ENCODE data around the gene STARD7.
"Not testable (repeated sequence)": the region's sequence is repeated elsewhere in the genome, so short reads cannot be mapped to it uniquely, and the experiment has no call there.

The STARD7 gene

GRCh38 chr2:96225016-96225533 is 16.4 kb upstream of the STARD7 start:
- Histone ChIP-seq H3K27me3 (no peaks in the 10 kb centered on the region), H3K27ac (peak overlapping the region; percentile 56 to 93 (median 83)), H3K9ac (peak overlapping the region; percentile 27 to 75 (median 60); a peak in 15 of 22 replicates), H3K4me1 (peaks cover 19 to 41% (median 22%) of the 10 kb centered on the region in 10 experiments), H3K9me3 (replicated peaks in 1 of 11) (no peaks in the 10 kb centered on the region), H4K20me1 (no peaks in the 10 kb centered on the region), H3K4me3 (peak overlapping the region in 1 of 10 experiments; percentile 2; a peak in 1 of 20 replicates), H3K36me3 (peaks cover 0 to 14% (median 0%) of the 10 kb centered on the region in 11 experiments; a peak in 2 of 22 replicates), H3K4me2 (peak overlapping the region; percentile 51 to 79 (median 69))
- TF ChIP-seq Cebpa-rat (IDR thresholded peaks at IDR 0.05) = no peak

- H3K9me3 ChIP-seq (replicated peaks in 1 of 11); H3K9ac ChIP-seq; H3K36me3 ChIP-seq; H4K20me1 ChIP-seq; H3K27me3 ChIP-seq; H3K27ac ChIP-seq; H3K4me3 ChIP-seq: not testable (repeated sequence)
- peak overlapping the region in 2 of 11 experiments; percentile 30 to 47; a peak in 3 of 22 replicates for H3K4me2 ChIP-seq
- H3K4me1 ChIP-seq = peaks cover 19 to 36% (median 20%) of the 10 kb centered on the region in 10 experiments
Observed at GRCh38 chr2:96221106-96221505, 12.5 kb upstream of the STARD7 start.

- not testable (repeated sequence) for H3K9ac ChIP-seq; H3K36me3 ChIP-seq; H3K9me3 ChIP-seq (replicated peaks in 1 of 11); H3K4me2 ChIP-seq; H3K27me3 ChIP-seq; H4K20me1 ChIP-seq; H3K27ac ChIP-seq; H3K4me3 ChIP-seq
- H3K4me1 ChIP-seq = peaks cover 7 to 34% (median 9%) of the 10 kb centered on the region in 10 experiments
Observed at GRCh38 chr2:96219959-96220358, 11.3 kb upstream of the STARD7 start.

GRCh38 chr2:96218508-96219131 is 10.0 kb upstream of the STARD7 start:
- no peak for TF ChIP-seq Cebpa-rat (IDR thresholded peaks at IDR 0.05)
- no peak overlapping the region for H3K4me2 ChIP-seq
- H3K9me3 ChIP-seq (replicated peaks in 1 of 11) = no peaks in the 10 kb centered on the region
- H4K20me1 ChIP-seq = no peaks in the 10 kb centered on the region
- no peaks in the 10 kb centered on the region for H3K27me3 ChIP-seq
- H3K9ac ChIP-seq = no peak overlapping the region
- H3K4me1 ChIP-seq = peaks cover 0 to 33% (median 0%) of the 10 kb centered on the region in 10 experiments; a peak in 5 of 20 replicates
- peaks cover 0 to 9% (median 0%) of the 10 kb centered on the region in 11 experiments; a peak in 2 of 22 replicates for H3K36me3 ChIP-seq
- H3K4me3 ChIP-seq = no peak overlapping the region
- H3K27ac ChIP-seq = no peak overlapping the region

GRCh38 chr2:96214554-96214953 is 5.9 kb upstream of the STARD7 start:
- H3K27ac ChIP-seq = no peak overlapping the region
- no peaks in the 10 kb centered on the region for H4K20me1 ChIP-seq
- peaks cover 0 to 18% (median 0%) of the 10 kb centered on the region in 11 experiments; a peak in 5 of 22 replicates for H3K36me3 ChIP-seq
- H3K4me3 ChIP-seq = no peak overlapping the region
- peaks cover 12 to 36% (median 19%) of the 10 kb centered on the region in 10 experiments for H3K4me1 ChIP-seq
- no peaks in the 10 kb centered on the region for H3K9me3 ChIP-seq (replicated peaks in 1 of 11)
- H3K4me2 ChIP-seq = peak overlapping the region in 2 of 11 experiments; percentile 3 to 24; a peak in 1 of 22 replicates
- TF ChIP-seq Cebpa-rat (IDR thresholded peaks at IDR 0.05) = no peak
- no peaks in the 10 kb centered on the region for H3K27me3 ChIP-seq
- no peak overlapping the region; a peak in 1 of 22 replicates for H3K9ac ChIP-seq

- Histone ChIP-seq H3K4me2 (no peak overlapping the region), H4K20me1 (no peaks in the 10 kb centered on the region; a peak in 1 of 22 replicates), H3K36me3 (peaks cover 0 to 18% (median 0%) of the 10 kb centered on the region in 11 experiments; a peak in 5 of 22 replicates), H3K4me3 (no peak overlapping the region), H3K27me3 (no peaks in the 10 kb centered on the region), H3K4me1 (peaks cover 17 to 39% (median 23%) of the 10 kb centered on the region in 10 experiments), H3K27ac (no peak overlapping the region), H3K9ac (no peak overlapping the region), H3K9me3 (replicated peaks in 1 of 11) (no peaks in the 10 kb centered on the region)
- no peak for TF ChIP-seq Cebpa-rat (IDR thresholded peaks at IDR 0.05)
Observed at GRCh38 chr2:96213379-96213778, 4.8 kb upstream of the STARD7 start.

- peaks cover 0 to 18% (median 0%) of the 10 kb centered on the region in 11 experiments; a peak in 5 of 22 replicates for H3K36me3 ChIP-seq
- no peak overlapping the region for H3K4me3 ChIP-seq
- no peak for TF ChIP-seq Cebpa-rat (IDR thresholded peaks at IDR 0.05)
- no peak overlapping the region for H3K4me2 ChIP-seq
- no peaks in the 10 kb centered on the region for H3K9me3 ChIP-seq (replicated peaks in 1 of 11)
- H4K20me1 ChIP-seq = peaks cover 6 to 8% (median 7%) of the 10 kb centered on the region in 11 experiments; a peak in 21 of 22 replicates
- no peak overlapping the region for H3K9ac ChIP-seq
- no peaks in the 10 kb centered on the region for H3K27me3 ChIP-seq
- no peak overlapping the region for H3K27ac ChIP-seq
- H3K4me1 ChIP-seq = peaks cover 17 to 40% (median 23%) of the 10 kb centered on the region in 10 experiments
Observed at GRCh38 chr2:96212339-96212738, 3.7 kb upstream of the STARD7 start.

GRCh38 chr2:96209729-96210085 is 1.1 kb upstream of the STARD7 start:
- peaks cover 30 to 35% (median 33%) of the 10 kb centered on the region in 11 experiments; a peak in 21 of 22 replicates for H4K20me1 ChIP-seq
- no peak for TF ChIP-seq Cebpa-rat (IDR thresholded peaks at IDR 0.05)
- no peaks in the 10 kb centered on the region for H3K27me3 ChIP-seq
- peak overlapping the region; percentile 70 to 97 (median 82) for H3K4me3 ChIP-seq
- peaks cover 0 to 21% (median 3%) of the 10 kb centered on the region in 11 experiments; a peak in 8 of 22 replicates for H3K36me3 ChIP-seq
- peak overlapping the region; percentile 80 to 98 (median 93) for H3K4me2 ChIP-seq
- no peaks in the 10 kb centered on the region for H3K9me3 ChIP-seq (replicated peaks in 1 of 11)
- peaks cover 41 to 55% (median 49%) of the 10 kb centered on the region in 10 experiments for H3K4me1 ChIP-seq
- H3K9ac ChIP-seq = peak overlapping the region in 10 of 11 experiments; percentile 85 to 99 (median 95); a peak in 16 of 22 replicates
- peak overlapping the region in 9 of 11 experiments; percentile 83 to 98 (median 94); a peak in 16 of 22 replicates for H3K27ac ChIP-seq

- peak overlapping the region; percentile 80 to 98 (median 93) for H3K4me2 ChIP-seq
- peaks cover 0 to 22% (median 5%) of the 10 kb centered on the region in 11 experiments; a peak in 10 of 22 replicates for H3K36me3 ChIP-seq
- TF ChIP-seq Cebpa-rat (IDR thresholded peaks at IDR 0.05) = no peak
- peaks cover 43 to 56% (median 53%) of the 10 kb centered on the region in 10 experiments for H3K4me1 ChIP-seq
- peaks cover 35 to 40% (median 39%) of the 10 kb centered on the region in 11 experiments; a peak in 21 of 22 replicates for H4K20me1 ChIP-seq
- H3K27ac ChIP-seq = peak overlapping the region; percentile 52 to 98 (median 94); a peak in 21 of 22 replicates
- no peaks in the 10 kb centered on the region for H3K27me3 ChIP-seq
- H3K9ac ChIP-seq = peak overlapping the region; percentile 85 to 99 (median 95)
- H3K9me3 ChIP-seq (replicated peaks in 1 of 11) = no peaks in the 10 kb centered on the region
- H3K4me3 ChIP-seq = peak overlapping the region; percentile 70 to 97 (median 82)
Observed at GRCh38 chr2:96209011-96209728, 543 bp upstream of the STARD7 start.
